ENCODE measurements around the gene EXOC5. TPM values are rescaled to one million over a fixed set of nuclear protein-coding genes. Genes with fewer than 3 reads are reported as not detected.
A peak's percentile ranks its signal among the peaks of the same experiment; 100 is the strongest.
"Not testable (repeated sequence)": the region's sequence is repeated elsewhere in the genome, so short reads cannot be mapped to it uniquely, and the experiment has no call there.

Gene EXOC5
- total and polyA plus RNA-seq, 9 donors = 37.8 to 64.7 (median 57.9) TPM

- H3K9me3 ChIP-seq (replicated peaks; ENCODE audit: control insufficient read depth, low read depth, low read length) = peaks cover 2% of the 10 kb centered on the region
- no peaks in the 10 kb centered on the region for H3K27me3 ChIP-seq (ENCODE audit: control insufficient read depth, insufficient read depth, low read length)
- no peaks in the 10 kb centered on the region for H3K4me1 ChIP-seq (ENCODE audit: control insufficient read depth, insufficient read depth, low read length)
Measured at GRCh38 chr14:57261604-57262003, 7.1 kb downstream of the EXOC5 start.

GRCh38 chr14:57259672-57260071, 9.0 kb downstream of the EXOC5 start:
- H3K4me1 ChIP-seq (ENCODE audit: control insufficient read depth, insufficient read depth, low read length) = no peaks in the 10 kb centered on the region
- no peaks in the 10 kb centered on the region for H3K36me3 ChIP-seq (ENCODE audit: control insufficient read depth, insufficient read depth, low read length)
- no peak overlapping the region for H3K4me3 ChIP-seq (ENCODE audit: low read length)
- no peak overlapping the region for H3K27ac ChIP-seq (ENCODE audit: low read length)
- no peak for DNase-seq
- WGBS (ENCODE audit: insufficient coverage) = no CpG with 5 or more reads among the region's 1 CpG
- no peaks in the 10 kb centered on the region for H3K27me3 ChIP-seq (ENCODE audit: control insufficient read depth, insufficient read depth, low read length)
- peaks cover 2% of the 10 kb centered on the region for H3K9me3 ChIP-seq (replicated peaks; ENCODE audit: control insufficient read depth, low read depth, low read length)

More at GRCh38 chr14:57261604-57262003, 7.1 kb downstream of the EXOC5 start:
- DNase-seq = no peak
- Histone ChIP-seq H3K4me3 (ENCODE audit: low read length) (no peak overlapping the region), H3K27ac (ENCODE audit: low read length) (no peak overlapping the region), H3K36me3 (ENCODE audit: control insufficient read depth, insufficient read depth, low read length) (no peaks in the 10 kb centered on the region)

- not testable (repeated sequence) for DNase-seq
Measured at GRCh38 chr14:57258221-57258620, 10.5 kb downstream of the EXOC5 start.

DNA sequence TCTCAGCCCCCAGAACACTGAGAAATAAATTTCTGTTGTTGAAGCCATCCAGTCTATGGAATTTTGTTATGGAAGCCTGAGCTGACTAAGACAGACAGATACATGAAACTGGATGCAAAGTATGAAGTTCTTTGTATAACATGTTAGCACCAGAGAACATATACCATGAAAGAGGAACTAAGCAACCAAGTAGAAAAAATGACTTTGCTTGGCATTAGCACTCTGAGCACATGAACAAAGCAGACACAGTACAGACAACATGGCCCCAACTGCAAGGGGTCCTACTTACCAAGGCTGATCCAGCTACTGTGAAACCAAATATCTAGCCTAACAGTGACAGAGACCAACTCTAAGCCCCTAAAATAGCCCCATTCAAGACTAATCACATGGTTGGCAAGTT, 13.8 kb downstream of the EXOC5 start:
- no peak for DNase-seq
- Histone ChIP-seq H3K9me3 (replicated peaks; ENCODE audit: control insufficient read depth, low read depth, low read length) (peaks cover 2% of the 10 kb centered on the region), H3K36me3 (ENCODE audit: control insufficient read depth, insufficient read depth, low read length) (no peaks in the 10 kb centered on the region)

More at GRCh38 chr14:57258221-57258620, 10.5 kb downstream of the EXOC5 start:
- H3K9me3 ChIP-seq (replicated peaks; ENCODE audit: control insufficient read depth, low read depth, low read length); H3K4me1 ChIP-seq (ENCODE audit: control insufficient read depth, insufficient read depth, low read length); H3K27ac ChIP-seq (ENCODE audit: low read length); H3K4me3 ChIP-seq (ENCODE audit: low read length); H3K36me3 ChIP-seq (ENCODE audit: control insufficient read depth, insufficient read depth, low read length); H3K27me3 ChIP-seq (ENCODE audit: control insufficient read depth, insufficient read depth, low read length): not testable (repeated sequence)
- no CpG with 5 or more reads among the region's 2 CpGs for WGBS (ENCODE audit: insufficient coverage)

DNA sequence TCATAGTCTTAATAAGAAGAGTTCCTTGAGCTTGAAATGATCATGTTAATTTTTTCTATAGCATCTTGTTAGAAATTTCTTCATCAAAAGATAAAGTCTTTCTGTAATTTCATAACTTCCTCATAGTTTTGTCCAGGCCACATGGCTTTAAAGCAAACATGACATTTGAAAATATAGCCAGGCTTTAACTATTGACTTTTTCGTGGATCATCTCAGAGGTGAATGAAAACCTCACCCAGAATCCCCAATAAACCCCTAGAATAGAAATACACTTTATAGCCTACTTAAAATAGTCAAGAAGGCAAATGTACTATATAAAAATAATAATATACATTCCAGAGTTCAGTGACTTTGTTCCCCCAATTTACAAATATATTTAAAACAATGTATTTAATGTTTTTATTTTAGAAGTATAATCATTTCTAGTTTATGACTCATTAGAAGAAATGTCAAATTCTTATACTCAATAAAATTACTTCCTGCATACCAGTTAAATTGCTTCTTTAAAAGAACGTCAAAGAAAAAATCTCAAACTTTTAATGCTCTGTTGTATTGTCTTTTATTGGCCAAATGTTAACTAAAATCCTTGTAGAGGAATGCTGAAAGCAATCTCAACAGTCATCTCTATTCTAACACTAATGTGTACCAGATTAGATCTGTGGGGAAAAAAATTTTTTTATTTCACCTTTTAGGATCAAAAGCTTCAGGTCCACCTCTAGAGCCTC, 21.6 kb downstream of the EXOC5 start:
- WGBS (ENCODE audit: insufficient coverage) = no CpG with 5 or more reads among the region's 2 CpGs
- H3K4me3 ChIP-seq (ENCODE audit: low read length) = no peak overlapping the region
- no peaks in the 10 kb centered on the region for H3K27me3 ChIP-seq (ENCODE audit: control insufficient read depth, insufficient read depth, low read length)
- peaks cover 5% of the 10 kb centered on the region for H3K36me3 ChIP-seq (ENCODE audit: control insufficient read depth, insufficient read depth, low read length)
- H3K4me1 ChIP-seq (ENCODE audit: control insufficient read depth, insufficient read depth, low read length) = no peaks in the 10 kb centered on the region
- no peak for DNase-seq
- no peaks in the 10 kb centered on the region for H3K9me3 ChIP-seq (replicated peaks; ENCODE audit: control insufficient read depth, low read depth, low read length)
- H3K27ac ChIP-seq (ENCODE audit: low read length) = no peak overlapping the region

More for the DNA sequence above, 13.8 kb downstream of the EXOC5 start:
- Histone ChIP-seq H3K27ac (ENCODE audit: low read length) (no peak overlapping the region), H3K4me3 (ENCODE audit: low read length) (no peak overlapping the region), H3K27me3 (ENCODE audit: control insufficient read depth, insufficient read depth, low read length) (no peaks in the 10 kb centered on the region), H3K4me1 (ENCODE audit: control insufficient read depth, insufficient read depth, low read length) (no peaks in the 10 kb centered on the region)

- peaks cover 5% of the 10 kb centered on the region for H3K36me3 ChIP-seq (ENCODE audit: control insufficient read depth, insufficient read depth, low read length)
- 80% methylated on average over 1 of the region's 2 CpGs for WGBS (ENCODE audit: insufficient coverage)
Measured at GRCh38 chr14:57245941-57246340, 22.8 kb downstream of the EXOC5 start.

GRCh38 chr14:57244106-57244505, 24.6 kb downstream of the EXOC5 start:
- Histone ChIP-seq H3K27me3 (ENCODE audit: control insufficient read depth, insufficient read depth, low read length) (no peaks in the 10 kb centered on the region), H3K27ac (ENCODE audit: low read length) (no peak overlapping the region), H3K9me3 (replicated peaks; ENCODE audit: control insufficient read depth, low read depth, low read length) (no peaks in the 10 kb centered on the region), H3K4me3 (ENCODE audit: low read length) (no peak overlapping the region), H3K36me3 (ENCODE audit: control insufficient read depth, insufficient read depth, low read length) (peaks cover 5% of the 10 kb centered on the region), H3K4me1 (ENCODE audit: control insufficient read depth, insufficient read depth, low read length) (no peaks in the 10 kb centered on the region)
- no CpG with 5 or more reads among the region's 2 CpGs for WGBS (ENCODE audit: insufficient coverage)
- DNase-seq = peak; percentile 62

More at GRCh38 chr14:57245941-57246340, 22.8 kb downstream of the EXOC5 start:
- H3K27ac ChIP-seq (ENCODE audit: low read length) = no peak overlapping the region
- no peaks in the 10 kb centered on the region for H3K9me3 ChIP-seq (replicated peaks; ENCODE audit: control insufficient read depth, low read depth, low read length)
- H3K4me1 ChIP-seq (ENCODE audit: control insufficient read depth, insufficient read depth, low read length) = no peaks in the 10 kb centered on the region
- no peak overlapping the region for H3K4me3 ChIP-seq (ENCODE audit: low read length)
- no peak for DNase-seq
- H3K27me3 ChIP-seq (ENCODE audit: control insufficient read depth, insufficient read depth, low read length) = no peaks in the 10 kb centered on the region

- Histone ChIP-seq H3K27ac (ENCODE audit: low read length) (no peak overlapping the region), H3K36me3 (ENCODE audit: control insufficient read depth, insufficient read depth, low read length) (peaks cover 5% of the 10 kb centered on the region), H3K27me3 (ENCODE audit: control insufficient read depth, insufficient read depth, low read length) (no peaks in the 10 kb centered on the region), H3K9me3 (replicated peaks; ENCODE audit: control insufficient read depth, low read depth, low read length) (no peaks in the 10 kb centered on the region), H3K4me1 (ENCODE audit: control insufficient read depth, insufficient read depth, low read length) (no peaks in the 10 kb centered on the region), H3K4me3 (ENCODE audit: low read length) (no peak overlapping the region)
- no peak for DNase-seq
Measured at GRCh38 chr14:57243320-57243719, 25.4 kb downstream of the EXOC5 start.

GRCh38 chr14:57240115-57240514, 28.6 kb downstream of the EXOC5 start:
- not testable (repeated sequence) for H3K4me3 ChIP-seq (ENCODE audit: low read length); H3K4me1 ChIP-seq (ENCODE audit: control insufficient read depth, insufficient read depth, low read length); DNase-seq; H3K27me3 ChIP-seq (ENCODE audit: control insufficient read depth, insufficient read depth, low read length); H3K27ac ChIP-seq (ENCODE audit: low read length); H3K9me3 ChIP-seq (replicated peaks; ENCODE audit: control insufficient read depth, low read depth, low read length); H3K36me3 ChIP-seq (ENCODE audit: control insufficient read depth, insufficient read depth, low read length)
- WGBS (ENCODE audit: insufficient coverage) = no CpG with 5 or more reads among the region's 7 CpGs

DNA sequence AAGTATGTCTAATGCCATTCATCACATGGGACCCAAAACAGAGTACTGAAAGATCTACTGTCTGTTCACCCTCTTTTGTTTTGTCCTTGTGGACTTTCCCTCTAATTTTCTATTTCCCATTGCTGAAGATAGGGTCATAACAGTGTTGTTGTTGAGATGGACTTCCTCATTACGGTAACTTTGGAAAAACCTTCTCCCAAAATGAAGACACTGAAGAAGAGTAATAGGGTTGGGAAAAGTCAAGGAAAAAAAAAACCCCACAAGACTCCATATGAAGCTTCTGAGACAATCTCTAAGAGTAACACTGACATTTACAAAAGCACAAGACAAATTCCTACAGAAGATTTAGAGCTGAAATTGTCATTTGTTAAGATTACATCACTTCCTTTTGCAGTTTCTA, 36.7 kb downstream of the EXOC5 start:
- Histone ChIP-seq H3K27me3 (ENCODE audit: control insufficient read depth, insufficient read depth, low read length) (no peaks in the 10 kb centered on the region), H3K4me1 (ENCODE audit: control insufficient read depth, insufficient read depth, low read length) (no peaks in the 10 kb centered on the region), H3K36me3 (ENCODE audit: control insufficient read depth, insufficient read depth, low read length) (peaks cover 15% of the 10 kb centered on the region), H3K9me3 (replicated peaks; ENCODE audit: control insufficient read depth, low read depth, low read length) (no peaks in the 10 kb centered on the region), H3K27ac (ENCODE audit: low read length) (no peak overlapping the region), H3K4me3 (ENCODE audit: low read length) (no peak overlapping the region)
- no CpG with 5 or more reads among the region's 1 CpG for WGBS (ENCODE audit: insufficient coverage)
- no peak for DNase-seq

GRCh38 chr14:57228320-57228719, 40.4 kb downstream of the EXOC5 start:
- DNase-seq; H3K27ac ChIP-seq (ENCODE audit: low read length); H3K4me1 ChIP-seq (ENCODE audit: control insufficient read depth, insufficient read depth, low read length); H3K4me3 ChIP-seq (ENCODE audit: low read length); H3K9me3 ChIP-seq (replicated peaks; ENCODE audit: control insufficient read depth, low read depth, low read length); H3K27me3 ChIP-seq (ENCODE audit: control insufficient read depth, insufficient read depth, low read length): not testable (repeated sequence)
- peaks cover 11% of the 10 kb centered on the region for H3K36me3 ChIP-seq (ENCODE audit: control insufficient read depth, insufficient read depth, low read length)
- WGBS (ENCODE audit: insufficient coverage) = no CpG with 5 or more reads among the region's 2 CpGs
